NCI-H1930 (cell line): ENCODE results near the gene PATJ.
A peak's percentile ranks its signal among the peaks of the same experiment; 100 is the strongest.
"Not testable (repeated sequence)": the region's sequence is repeated elsewhere in the genome, so short reads cannot be mapped to it uniquely, and the experiment has no call there.

Experiments used
- DNase-seq, 2 experiments: peaks; one replicate each; lab custom pipeline; 2025; lab: John Stamatoyannopoulos, UW

PATJ gene

DNA sequence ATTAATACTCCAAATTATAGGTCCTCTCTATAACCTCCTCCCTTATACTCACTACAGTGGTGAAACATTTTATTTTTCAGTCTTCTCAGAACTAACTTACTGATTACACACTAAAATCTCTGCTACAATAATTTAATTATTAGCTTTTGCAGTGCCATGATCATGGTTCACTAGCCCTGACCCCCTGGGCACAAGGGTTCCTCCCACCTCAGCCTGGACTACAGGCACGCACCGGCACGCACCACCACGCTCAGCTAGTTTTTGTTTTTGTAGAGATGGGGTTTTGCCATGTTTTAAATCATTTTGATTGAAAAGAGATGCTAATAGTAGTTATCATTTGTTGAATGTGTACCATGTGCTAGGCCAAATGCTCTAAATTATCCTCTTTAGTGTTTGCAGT is 6.3 kb downstream of the PATJ start:
- no peak for DNase-seq

DNA sequence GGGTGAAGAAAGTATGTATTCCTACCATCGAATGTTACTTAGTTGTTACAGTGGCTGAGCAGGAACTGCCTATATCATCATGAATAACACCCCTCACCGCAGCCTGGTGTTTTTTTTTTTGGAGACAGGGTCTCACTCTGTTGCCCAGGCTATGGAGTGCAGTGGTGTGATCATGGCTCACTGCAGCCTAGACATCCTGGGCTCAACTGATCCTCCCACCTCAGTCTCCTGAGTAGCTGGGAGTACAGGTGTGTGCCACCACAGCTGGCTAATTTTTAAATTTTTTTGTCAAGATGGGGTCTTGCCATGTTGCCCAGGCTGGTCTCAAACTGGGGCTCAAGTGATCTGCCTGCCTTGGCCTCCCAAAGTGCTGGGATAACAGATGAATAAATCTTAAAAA is 7.3 kb downstream of the PATJ start:
- no peak for DNase-seq

DNA sequence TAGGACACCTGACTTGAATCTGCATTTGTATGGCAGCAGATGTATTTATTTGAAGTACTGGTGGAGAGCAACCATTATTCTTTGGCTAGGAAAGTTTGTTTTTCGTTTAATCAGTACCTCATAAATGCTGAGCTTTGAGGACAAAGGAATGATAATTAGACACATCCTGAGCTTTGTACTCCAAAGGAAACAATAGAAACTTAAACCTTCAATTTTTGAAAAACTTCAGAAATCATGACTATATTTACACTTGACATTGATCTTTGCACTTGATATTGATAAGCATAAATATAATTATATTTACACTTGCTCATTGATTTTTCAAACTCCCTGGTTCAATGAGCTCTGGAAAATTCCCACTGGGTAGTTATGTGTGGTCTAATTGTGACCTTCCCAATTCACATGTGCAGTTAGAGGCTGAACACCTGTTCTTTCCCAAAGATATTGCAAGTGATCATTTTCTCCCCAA is 10.7 kb downstream of the PATJ start:
- peak in 1 of 2 experiments; percentile 19 for DNase-seq

DNA sequence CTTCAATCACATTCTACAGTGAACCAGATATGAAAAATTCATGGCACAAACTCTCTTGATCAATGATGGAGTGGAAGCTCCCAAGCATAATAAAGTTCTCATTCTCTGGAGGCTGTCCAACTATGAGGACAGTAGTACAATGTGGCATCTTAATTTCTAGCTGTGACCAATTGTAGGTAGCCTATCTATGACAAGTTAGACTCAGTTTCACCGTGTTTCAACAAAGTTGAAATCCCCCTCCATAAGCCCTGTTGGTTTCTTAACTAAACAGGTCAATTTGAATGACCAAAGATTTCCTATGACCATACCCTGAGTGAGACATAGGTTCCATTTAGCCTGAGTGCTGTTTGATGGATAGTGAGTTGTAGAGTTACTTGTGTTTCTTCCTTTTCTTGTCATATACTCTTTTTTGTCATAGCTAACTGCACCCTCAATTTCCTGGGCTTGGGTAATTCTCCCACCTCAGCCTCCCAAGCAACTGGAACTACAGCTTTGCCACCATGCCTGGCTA is 11.8 kb downstream of the PATJ start:
- DNase-seq: no peak

DNA sequence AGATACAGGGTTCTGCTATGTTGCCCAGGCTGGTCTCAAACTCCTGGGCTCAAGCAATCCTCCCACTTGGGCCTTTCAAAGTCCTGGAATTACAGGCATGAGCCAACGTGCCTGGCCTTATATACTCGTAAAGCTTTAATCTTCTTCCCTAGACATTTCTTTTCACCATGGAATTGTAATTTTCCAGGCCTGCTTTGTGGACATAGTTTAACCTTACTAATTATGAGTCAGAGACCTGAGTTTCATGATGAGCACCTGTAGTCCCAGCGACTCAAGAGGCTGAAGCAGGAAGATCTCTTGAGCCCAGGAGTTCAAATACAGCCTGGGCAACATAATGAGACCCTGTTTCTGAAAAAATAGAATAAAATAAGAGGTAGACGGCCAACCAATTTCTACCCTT is 12.3 kb downstream of the PATJ start:
- no peak for DNase-seq

DNA sequence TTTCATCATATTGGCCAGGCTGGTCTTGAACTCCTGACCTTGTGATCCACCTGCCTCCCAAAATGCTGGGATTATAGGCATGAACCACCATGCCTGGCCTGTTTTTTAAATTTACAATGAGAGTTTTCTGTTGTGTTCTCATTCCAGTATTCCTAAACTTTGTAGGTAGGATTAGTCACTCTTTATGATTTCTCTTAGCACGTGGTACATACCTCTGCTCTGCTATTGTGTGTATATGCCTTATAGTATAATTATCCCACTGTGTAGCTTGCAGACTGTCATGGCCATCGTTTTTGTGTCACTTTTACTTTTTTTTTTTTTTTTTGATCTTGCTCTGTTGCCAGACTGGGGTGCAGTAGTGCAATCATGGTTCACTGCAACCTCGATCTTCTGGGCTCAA is 14.5 kb downstream of the PATJ start:
- DNase-seq: no peak

DNA sequence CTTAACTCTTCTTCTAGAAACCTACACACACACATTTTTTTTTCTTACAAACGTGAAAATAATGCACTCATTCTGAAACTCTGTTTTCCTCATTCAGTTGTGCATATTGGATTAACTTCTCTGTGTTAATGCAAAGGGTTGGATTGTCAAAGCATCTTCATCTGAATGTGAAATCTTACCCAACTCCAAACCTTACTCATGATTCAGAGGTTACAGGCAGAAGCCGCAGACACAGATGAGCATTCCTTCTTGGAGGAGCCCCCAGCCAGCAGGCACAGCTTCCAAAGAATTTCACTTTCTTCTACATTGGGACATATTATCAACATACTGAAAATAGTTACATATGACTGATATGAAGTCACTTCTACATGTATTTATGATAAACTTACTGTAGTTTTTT is 15.7 kb downstream of the PATJ start:
- no peak for DNase-seq

DNA sequence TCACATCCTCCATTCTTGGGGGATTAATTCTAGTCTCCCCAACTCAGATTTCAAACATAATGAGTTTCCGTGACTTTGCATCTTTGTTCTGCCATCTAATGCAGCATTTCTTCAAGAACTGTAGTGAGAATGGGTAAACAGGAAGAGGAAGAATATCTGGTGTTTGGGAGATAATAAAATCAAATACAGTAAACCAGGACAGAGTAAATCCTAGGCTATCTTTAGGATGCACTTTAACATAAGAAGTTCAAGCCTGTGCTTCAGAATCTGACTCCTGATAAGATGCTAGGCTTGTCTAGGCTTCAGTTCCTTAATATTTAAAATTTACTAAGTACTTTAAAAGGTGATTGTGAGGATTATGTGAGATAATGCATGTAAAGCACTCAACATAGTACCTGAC is 27.9 kb downstream of the PATJ start:
- no peak for DNase-seq

DNA sequence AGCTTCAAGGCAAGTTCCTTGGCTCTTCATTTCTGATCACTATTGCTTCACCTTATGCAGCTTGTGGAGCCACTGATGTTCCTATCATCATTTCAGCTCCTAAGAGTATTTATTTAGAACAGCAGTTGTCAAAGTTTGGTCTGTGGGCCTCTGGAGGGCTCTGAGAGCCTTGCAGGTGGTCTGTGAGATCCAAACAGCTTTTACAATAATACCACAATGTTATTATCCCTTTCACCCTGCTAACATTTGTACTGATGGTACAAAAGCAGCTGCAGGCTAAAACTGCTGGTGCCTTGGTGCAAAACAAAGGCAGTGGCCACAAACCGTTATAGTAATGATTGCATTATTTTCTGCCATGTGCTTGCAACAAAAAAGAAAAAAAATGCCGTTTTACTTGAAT is 33.8 kb downstream of the PATJ start:
- peak in 1 of 2 experiments; percentile 21 for DNase-seq

DNA sequence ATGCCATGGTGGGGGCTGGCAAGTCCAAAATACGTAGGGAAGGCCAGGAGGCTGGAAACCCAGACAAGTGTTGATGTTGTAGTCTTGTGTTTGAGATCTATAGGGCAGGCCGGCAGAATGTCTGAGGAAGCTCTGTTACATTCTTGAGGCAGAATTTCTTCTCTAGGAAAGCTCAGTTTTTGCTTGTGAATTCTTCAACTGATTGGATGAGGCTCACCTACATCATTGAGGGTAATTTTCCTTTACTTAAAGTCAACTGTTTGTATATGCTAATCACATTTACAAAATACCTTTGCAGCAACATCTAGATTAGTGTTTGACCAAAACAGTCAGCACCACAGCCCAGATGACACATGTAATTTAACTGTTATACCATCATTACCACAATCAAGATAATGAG is 37.0 kb downstream of the PATJ start:
- DNase-seq: no peak

DNA sequence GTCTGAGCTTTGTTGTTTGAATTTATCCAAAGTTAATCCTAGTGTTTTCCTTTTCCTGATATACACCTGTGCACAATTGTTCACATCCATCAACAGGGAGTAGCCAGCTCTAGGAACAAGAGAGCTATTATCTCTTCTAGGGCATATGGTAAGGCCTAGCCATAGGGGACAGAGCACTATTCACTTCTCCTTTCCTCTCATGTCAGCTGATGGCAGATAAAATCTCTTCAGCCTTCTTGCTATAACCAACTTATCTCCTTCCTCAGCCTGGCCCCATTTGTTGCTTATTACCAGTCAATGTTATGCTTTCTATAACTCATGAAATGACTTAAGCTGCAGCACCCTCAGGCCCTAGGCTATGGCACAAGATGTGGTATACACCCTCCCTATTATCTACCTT is 38.9 kb downstream of the PATJ start:
- no peak for DNase-seq

DNA sequence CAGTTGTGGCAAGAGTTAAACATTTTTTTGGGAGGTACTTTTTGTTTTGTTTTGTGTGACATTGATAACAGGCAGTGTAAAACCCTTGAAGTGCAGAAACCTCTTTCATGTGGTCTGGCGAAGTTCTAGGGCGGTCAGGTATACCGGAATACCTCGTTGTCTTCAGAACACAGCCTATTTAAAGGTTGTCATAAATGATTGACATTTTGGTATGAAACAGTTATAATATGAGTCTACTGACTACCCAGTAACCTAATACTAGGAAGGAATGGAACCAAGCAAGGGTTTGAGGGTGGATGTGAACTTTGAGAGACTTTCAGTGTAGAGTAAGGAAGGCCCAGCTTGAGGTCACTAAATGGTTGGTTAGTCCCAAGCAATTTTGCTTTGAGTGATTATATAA is 40.5 kb downstream of the PATJ start:
- DNase-seq: no peak

DNA sequence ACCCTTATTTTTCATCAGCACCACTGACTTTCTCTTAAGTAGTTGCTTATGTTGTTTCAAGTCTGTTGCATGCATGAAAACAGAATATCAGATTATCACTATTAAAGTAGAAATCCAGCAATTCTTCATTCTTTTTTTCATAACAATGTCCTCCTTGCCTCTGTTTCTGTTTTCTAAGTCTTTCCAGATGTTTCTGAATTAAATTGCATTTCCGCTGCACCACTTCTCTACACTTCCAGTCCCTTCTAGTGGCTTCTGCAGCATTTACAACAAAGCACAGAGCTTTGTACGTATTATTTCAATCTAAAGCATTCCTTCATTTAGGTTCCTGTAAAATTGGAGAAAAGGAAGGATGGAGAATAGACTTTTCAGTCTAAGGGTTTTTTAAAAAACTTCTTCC is 42.4 kb downstream of the PATJ start:
- no peak for DNase-seq

DNA sequence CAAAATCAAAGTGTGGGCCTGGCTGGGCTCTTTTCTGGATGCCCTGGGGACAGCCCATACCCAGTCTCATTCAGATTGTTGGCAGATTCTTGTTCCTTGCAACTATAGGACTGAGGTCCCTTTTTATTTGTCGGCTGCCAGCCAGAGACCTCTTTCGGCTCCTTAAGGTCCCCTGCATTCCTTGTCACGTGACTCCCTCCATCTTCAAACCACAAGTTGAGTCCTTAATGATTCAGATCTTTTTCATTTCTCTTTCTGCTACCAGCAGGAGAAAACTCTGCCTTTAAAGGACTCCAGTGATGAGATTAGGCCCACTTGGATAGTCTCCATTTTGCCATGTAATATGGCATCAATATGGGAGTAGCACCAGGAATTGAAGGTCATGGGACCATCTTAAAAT is 48.6 kb downstream of the PATJ start:
- no peak for DNase-seq

DNA sequence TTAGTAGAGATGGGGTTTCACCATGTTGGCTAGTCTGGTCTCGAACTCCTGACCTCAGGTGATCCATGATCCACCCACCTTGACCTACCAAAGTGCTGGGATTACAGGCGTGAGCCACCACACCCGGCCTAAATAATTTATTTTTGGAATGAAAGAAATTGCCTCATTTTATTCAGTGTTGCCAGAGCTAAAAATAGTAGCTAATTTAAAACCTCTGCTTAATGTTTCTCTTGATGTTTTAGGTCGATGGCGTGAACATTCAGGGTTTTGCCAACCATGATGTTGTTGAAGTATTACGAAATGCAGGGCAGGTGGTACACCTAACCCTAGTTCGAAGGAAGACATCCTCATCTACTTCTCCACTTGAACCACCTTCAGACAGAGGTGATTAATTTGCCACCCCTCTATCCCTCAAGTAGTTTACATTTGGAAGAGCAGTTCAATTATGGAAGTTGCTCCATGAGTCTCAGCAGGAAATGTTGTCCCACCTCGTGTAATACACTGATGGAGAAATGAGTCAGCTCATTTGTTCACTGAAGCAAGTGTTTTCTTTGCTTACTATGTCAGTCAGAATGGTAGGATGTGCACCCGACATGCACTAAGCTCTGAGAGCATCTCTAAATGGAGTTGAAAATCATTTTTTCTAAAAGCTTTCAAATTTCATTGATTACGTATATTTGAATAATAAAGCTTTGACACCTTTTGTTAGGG is 54.9 kb downstream of the PATJ start:
- DNase-seq: no peak

DNA sequence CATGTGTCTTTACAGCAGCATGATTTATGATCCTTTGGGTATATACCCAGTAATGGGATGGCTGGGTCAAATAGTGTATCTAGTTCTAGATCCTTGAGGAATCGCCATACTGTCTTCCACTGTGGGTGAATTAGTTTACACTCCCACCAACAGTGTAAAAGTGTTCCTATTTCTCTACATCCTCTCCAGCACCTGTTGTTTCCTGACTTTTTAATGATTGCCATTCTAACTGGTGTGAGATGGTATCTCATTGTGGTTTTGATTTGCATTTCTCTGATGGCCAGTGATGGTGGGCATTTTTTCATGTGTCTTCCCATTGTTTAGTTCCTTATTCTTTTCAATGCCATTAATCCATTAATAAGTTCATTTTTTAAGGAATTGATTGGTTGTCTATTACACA is 58.8 kb downstream of the PATJ start:
- not testable (repeated sequence) for DNase-seq

DNA sequence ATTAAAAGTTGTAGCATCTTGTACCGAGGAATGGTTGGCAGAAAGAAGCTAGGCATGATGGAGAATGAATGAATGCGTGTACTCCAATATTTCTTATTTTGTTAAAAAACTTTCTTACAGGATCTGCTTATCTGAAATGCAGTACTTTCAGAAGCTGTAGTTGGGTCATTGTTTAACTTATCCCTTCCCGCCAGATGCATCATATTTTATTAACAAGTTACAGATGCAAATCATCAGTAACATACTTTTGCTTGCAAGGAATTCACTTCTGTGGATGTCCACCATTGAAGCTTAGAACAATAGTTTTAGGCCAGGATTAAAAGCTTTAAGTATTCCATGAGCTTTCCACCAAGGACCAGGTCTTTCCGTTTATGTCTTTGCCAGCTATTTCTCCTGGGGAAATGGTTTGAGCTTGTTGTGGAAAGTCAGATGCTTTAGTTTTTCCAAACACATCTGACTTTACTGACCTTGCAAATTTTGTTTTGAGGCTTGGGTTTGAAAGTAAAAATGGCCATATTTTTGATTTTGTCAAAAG is 65.4 kb downstream of the PATJ start:
- DNase-seq: no peak

DNA sequence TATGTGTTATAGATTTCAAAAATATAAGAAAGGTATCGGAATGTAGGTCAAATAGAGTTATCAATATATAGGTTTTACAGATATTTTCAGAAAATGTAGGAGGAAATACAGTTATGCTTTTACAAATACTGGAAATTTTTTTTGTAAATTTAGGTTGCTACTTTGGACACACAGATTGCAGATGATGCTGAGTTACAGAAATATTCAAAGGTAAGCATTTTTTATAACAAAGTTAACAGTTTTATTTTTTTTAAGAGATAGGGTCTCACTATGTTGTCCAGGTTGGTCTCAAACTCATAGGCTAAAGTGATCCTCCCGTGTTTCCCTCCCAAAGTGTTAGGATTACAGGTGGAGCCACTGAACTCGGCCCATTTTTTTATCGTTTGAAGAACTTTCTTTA is 66.0 kb downstream of the PATJ start:
- DNase-seq: no peak

DNA sequence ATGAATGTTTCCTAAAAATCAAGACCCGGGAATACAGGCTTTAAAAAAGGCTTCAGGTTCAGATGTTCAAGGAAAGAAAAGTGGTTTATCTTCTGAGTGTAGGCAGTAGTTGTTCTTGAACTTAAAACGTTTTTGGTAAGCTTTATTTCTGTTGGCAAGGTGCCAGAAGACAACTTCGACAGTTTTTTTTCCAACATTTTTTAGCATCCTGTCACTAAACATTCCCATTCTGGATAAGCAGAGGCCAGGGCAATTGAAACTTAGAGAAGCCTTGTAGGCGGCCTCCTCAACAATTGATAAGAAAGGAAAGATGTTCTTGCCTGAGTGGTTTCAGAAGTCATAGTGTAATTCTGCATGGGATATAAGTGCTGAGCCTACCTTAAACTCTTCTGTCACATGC is 66.7 kb downstream of the PATJ start:
- no peak for DNase-seq

DNA sequence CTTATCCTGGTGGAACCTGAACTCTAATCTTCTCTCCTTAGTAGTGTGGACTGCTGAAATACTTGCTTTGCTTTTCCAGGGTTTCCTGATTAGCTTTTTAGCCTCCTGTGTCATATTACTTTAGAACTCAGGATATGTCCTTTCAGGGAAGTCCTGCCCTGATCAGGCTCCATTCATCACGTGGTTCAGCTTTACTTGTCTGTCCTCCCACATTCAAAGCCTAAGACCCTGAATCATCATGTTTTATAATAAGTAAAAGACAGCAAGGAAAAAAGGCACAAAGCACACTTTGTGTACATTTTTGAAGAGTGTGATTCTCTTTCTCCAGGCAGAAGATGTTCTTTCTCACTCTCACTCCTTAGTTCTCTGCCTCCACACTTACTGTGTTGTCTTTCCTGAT is 70.6 kb downstream of the PATJ start:
- no peak for DNase-seq

DNA sequence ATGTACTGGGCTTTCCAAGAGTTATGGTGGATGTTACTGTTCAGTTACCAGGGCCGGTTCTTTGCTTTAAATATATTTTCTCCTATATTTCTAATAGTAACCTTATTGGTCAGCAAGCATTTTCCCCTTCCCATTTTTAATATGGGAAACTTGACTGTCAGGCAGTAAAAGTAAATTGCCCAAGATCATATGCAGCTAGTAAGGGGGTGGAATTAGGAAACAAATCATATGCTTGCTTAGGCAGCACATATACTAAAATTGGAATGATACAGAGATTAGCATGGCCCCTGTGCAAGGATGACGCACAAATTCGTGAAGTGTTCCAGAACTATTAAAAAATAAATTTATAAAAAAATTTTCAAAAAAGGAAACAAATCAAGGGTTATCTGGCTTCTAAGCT is 73.9 kb downstream of the PATJ start:
- no peak for DNase-seq

DNA sequence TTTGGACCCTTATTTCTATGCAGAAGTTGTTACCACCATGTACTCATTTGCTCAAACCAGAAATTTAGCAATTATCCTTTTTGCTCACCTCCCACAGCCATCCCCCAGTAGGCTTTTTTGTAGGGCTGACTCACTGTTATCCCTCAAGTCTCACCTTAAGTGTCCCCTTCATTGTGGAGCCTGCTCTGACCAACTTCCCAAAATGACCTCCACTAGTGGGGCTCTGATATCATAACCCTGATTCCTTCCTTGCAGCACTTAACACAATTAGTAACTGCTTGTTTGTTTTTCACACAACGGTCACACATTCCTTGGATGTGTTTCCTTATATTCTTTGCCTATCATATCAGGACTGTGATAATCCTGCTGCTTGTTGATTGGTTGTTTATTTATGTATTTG is 76.7 kb downstream of the PATJ start:
- DNase-seq: no peak

DNA sequence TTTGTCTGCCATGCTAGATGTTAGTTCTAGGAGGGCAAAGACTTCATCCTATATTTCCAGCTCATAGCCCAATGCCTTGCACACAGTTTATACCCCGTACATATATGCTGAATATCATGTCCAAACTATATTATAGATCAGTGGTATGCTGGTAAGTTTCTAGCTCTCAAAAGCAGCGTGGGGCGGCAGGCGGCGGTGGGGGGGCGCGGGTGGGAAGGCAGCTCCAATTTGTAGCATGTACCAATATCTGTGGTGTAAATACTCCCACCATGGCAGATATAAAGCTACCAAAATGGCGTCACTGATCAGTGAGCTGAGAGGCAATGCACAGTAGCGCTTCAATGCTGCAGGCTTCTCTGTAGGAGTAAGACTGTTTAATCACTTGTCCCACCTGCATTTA is 77.1 kb downstream of the PATJ start:
- DNase-seq: no peak

DNA sequence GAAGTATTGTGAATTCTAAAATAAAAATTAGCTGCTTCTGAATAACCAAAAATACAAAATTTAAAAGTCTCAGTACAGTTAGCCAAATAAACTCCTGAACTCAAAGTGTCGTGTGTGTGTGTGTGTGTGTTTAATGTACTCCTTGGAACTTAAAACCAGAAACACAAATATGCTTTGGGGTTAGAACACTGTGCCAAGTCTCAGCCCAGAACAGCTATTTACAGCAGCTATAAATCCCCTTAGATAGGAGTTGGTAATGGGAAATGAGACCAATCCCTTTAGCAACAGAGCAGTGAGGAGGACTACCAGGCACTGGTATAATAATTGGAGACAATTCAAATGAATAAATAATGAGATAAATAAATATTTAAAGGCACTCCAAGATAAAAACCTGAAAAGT is 83.1 kb downstream of the PATJ start:
- DNase-seq: no peak
